Vagina (tissue), 2 donors: ENCODE results near the gene ARHGEF28. TPM values are rescaled to one million over a fixed set of nuclear protein-coding genes. Genes with fewer than 3 reads are reported as not detected.
A peak's percentile ranks its signal among the peaks of the same experiment; 100 is the strongest.

ENCODE experiments used
- DNase-seq, 2 donors: peaks; one replicate each; pipeline ENCODE4 v3.0.0-alpha.2; 2017; ENCODE audit errors: extremely low spot score in 2 of 2
- H3K27ac ChIP-seq: fragments of 200-600 bp; sonication (generic); one replicate; pipeline ENCODE4 v1.5.1; 2019
- H3K27me3 ChIP-seq: fragments of 200-600 bp; sonication (generic); one replicate; pipeline ENCODE4 v1.5.1; 2019
- H3K36me3 ChIP-seq, 2 donors: fragments of 200-600 bp; sonication (generic); one replicate each; pipeline ENCODE4 v1.5.1; 2017 to 2019
- H3K4me1 ChIP-seq: fragments of 200-600 bp; sonication (generic); one replicate; pipeline ENCODE4 v1.5.1; 2019
- H3K4me3 ChIP-seq, 2 donors: fragments of 200-600 bp; sonication (generic); 1 replicate in 1 of 2; 2 replicates in 1 of 2; pipeline ENCODE4 v1.5.1; 2016 to 2019
- H3K9me3 ChIP-seq: fragments of 200-600 bp; sonication (generic); one replicate; pipeline ENCODE4 v1.5.1; 2019
- CTCF ChIP-seq, 3 experiments: fragments of 450-650 bp in 2 of 3; fragments of 200-600 bp in 1 of 3; sonication (generic) in 1 of 3; IDR thresholded peaks; one replicate each; pipeline ENCODE4 v1.5.1; 2017 to 2019; ENCODE audit warnings: antibody characterized with exemption in 3 of 3, mild to moderate bottlenecking in 2 of 3, moderate library complexity in 2 of 3
- POLR2A ChIP-seq, 2 donors: fragments of 450-650 bp; IDR thresholded peaks; one replicate each; pipeline ENCODE4 v1.6.1; 2017; ENCODE audit warnings: antibody characterized with exemption in 2 of 2, mild to moderate bottlenecking in 2 of 2, moderate library complexity in 2 of 2
- POLR2AphosphoS5 ChIP-seq, 2 donors: sonication (generic); formaldehyde crosslinking; IDR thresholded peaks; one replicate each; pipeline ENCODE4 v1.9.0; 2017; ENCODE audit warnings: antibody characterized with exemption in 2 of 2, mild to moderate bottlenecking in 2 of 2, low read depth in 1 of 2; ENCODE audit not compliant: insufficient read depth in 1 of 2
- intact Hi-C: fragments of 100-400 bp; cut with DNase I; formaldehyde crosslinking; loops from one replicate; pipeline ENCODE4 v1.15.1; 2023
- total RNA-seq: library from RNA; depleted of rRNA; stranded (reverse); fragments of >200 nt; gene quantifications from one replicate; pipeline ENCODE4 v1.2.3, GENCODE V29; 2016

Gene ARHGEF28
- total RNA-seq, 1 donor from 2014 or later, result 41.0 TPM

DNA sequence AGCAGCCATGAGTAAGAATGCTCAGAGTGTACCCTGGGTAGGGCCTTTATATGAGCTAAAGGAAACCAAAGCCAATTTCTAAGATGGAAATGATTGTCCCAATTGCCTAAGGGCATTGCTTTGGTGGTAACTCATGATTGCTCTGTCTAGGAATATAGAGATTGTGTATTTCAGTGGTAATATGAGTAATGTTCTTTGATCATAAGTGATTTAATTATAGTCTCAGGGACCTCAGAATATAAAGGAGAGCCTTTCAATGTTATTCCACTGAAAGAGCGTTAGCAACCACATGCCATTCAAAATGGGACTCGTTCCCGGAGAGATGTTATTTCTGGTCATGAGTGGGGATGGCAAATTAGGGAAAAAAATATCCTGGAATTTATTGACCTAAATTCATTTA is 340.5 kb downstream of the ARHGEF28 start:
- intact Hi-C loops, result no loop called here
- DNase-seq, result no peak
- Histone ChIP-seq H3K36me3 (no peaks in the 10 kb centered on the region), H3K4me1 (peaks cover 8% of the 10 kb centered on the region), H3K27ac (no peak overlapping the region), H3K4me3 (no peak overlapping the region), H3K9me3 (no peaks in the 10 kb centered on the region), H3K27me3 (no peaks in the 10 kb centered on the region)
- TF ChIP-seq POLR2AphosphoS5 (IDR thresholded peaks at IDR 0.05; ENCODE audit: insufficient read depth in 1 of 2, low read depth in 1 of 2), result no peak
- no peak for TF ChIP-seq POLR2A (IDR thresholded peaks at IDR 0.05)
- no peak for TF ChIP-seq CTCF (IDR thresholded peaks at IDR 0.05)

DNA sequence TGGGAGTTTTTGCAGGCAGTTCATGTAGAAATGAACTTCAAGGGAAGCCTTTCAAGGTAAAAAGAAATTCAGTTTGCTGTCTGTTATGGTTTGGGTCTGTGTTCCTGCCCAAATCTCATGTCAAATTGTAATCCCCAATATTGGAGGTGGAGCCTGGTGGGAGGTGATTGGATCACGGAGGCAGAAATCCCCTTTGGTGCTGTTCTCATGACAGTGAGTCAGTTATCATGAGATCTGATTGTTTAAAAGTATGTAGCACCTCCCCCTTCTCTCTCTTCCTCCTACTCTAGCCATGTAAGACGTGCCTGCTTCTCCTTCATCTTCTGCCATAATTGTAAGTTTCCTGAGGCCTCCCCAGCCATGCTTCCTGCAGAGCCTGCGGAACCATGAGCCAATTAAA is 341.4 kb downstream of the ARHGEF28 start:
- no peak overlapping the region for H3K27ac ChIP-seq

GRCh38 chr5:73968246-73968645 is 342.2 kb downstream of the ARHGEF28 start:
- TF ChIP-seq POLR2AphosphoS5 (IDR thresholded peaks at IDR 0.05; ENCODE audit: insufficient read depth in 1 of 2, low read depth in 1 of 2) (no peak), POLR2A (IDR thresholded peaks at IDR 0.05) (no peak), CTCF (IDR thresholded peaks at IDR 0.05) (no peak)
- H3K27ac ChIP-seq, result no peak overlapping the region
- intact Hi-C loops, result no loop called here

More for the DNA sequence above, 341.4 kb downstream of the ARHGEF28 start:
- H3K4me3 ChIP-seq, result no peak overlapping the region
- intact Hi-C loops, result no loop called here
- peaks cover 8% of the 10 kb centered on the region for H3K4me1 ChIP-seq
- H3K9me3 ChIP-seq, result no peaks in the 10 kb centered on the region
- TF ChIP-seq CTCF (IDR thresholded peaks at IDR 0.05), result no peak
- TF ChIP-seq POLR2AphosphoS5 (IDR thresholded peaks at IDR 0.05; ENCODE audit: insufficient read depth in 1 of 2, low read depth in 1 of 2), result no peak
- no peak for TF ChIP-seq POLR2A (IDR thresholded peaks at IDR 0.05)
- no peak for DNase-seq
- H3K27me3 ChIP-seq, result no peaks in the 10 kb centered on the region
- no peaks in the 10 kb centered on the region for H3K36me3 ChIP-seq

GRCh38 chr5:73968729-73969128 is 342.7 kb downstream of the ARHGEF28 start:
- intact Hi-C loops, result no loop called here
- Histone ChIP-seq H3K27ac (no peak overlapping the region), H3K4me3 (no peak overlapping the region), H3K27me3 (no peaks in the 10 kb centered on the region), H3K36me3 (no peaks in the 10 kb centered on the region), H3K9me3 (no peaks in the 10 kb centered on the region), H3K4me1 (peaks cover 8% of the 10 kb centered on the region)
- no peak for TF ChIP-seq POLR2A (IDR thresholded peaks at IDR 0.05)
- TF ChIP-seq CTCF (IDR thresholded peaks at IDR 0.05), result no peak
- no peak for TF ChIP-seq POLR2AphosphoS5 (IDR thresholded peaks at IDR 0.05; ENCODE audit: insufficient read depth in 1 of 2, low read depth in 1 of 2)
- peak in 1 of 2 donors; percentile 54 for DNase-seq

More at GRCh38 chr5:73968246-73968645, 342.2 kb downstream of the ARHGEF28 start:
- H3K4me3 ChIP-seq, result no peak overlapping the region
- no peaks in the 10 kb centered on the region for H3K9me3 ChIP-seq
- no peaks in the 10 kb centered on the region for H3K27me3 ChIP-seq
- no peaks in the 10 kb centered on the region for H3K36me3 ChIP-seq
- no peak for DNase-seq
- H3K4me1 ChIP-seq, result peaks cover 8% of the 10 kb centered on the region

DNA sequence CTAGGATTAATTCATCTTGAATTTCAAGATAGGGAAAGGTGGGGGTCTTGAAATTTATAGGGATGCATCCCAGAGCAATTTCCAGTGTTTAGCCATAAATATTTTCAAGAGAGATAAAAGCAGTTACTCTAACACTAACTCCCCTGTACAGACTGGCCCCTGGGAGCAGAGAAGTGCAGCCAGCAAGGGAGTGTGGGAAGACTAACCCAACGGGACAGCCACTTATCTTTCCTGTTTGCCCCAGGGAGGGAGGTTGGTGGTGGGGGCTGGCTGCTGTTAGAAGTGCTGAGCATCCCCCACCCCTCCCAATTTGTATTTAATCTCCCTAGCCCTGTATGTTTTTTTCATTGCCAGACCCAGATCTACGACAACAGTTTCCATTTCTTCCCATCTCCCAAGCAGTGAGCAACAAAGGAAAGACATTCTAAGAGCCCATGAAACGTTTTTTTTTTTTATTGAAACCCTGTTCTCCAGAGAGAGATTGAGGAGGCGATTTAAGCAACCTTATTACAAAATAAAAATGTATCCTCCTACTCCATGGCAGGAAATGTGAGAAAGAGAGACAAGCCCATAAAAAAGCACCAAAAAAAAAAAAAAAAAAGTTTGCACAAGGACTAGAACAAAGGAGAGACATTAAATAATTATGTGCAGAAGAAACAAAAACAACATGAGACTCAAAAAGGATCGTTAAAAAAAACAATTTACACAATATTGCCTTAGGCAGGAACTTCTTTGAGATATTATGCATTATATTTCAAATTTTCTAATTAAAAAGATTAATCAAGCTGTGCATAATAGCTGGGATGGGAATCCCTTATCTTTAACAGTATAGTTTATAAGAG is 343.4 kb downstream of the ARHGEF28 start:
- H3K27ac ChIP-seq, result no peak overlapping the region
- DNase-seq, result peak in 1 of 2 donors; percentile 71
- peaks cover 8% of the 10 kb centered on the region for H3K4me1 ChIP-seq
- TF ChIP-seq CTCF (IDR thresholded peaks at IDR 0.05), result no peak
- TF ChIP-seq POLR2A (IDR thresholded peaks at IDR 0.05), result no peak
- no peak for TF ChIP-seq POLR2AphosphoS5 (IDR thresholded peaks at IDR 0.05; ENCODE audit: insufficient read depth in 1 of 2, low read depth in 1 of 2)
- H3K4me3 ChIP-seq, result no peak overlapping the region
- intact Hi-C loops, result no loop called here
- no peaks in the 10 kb centered on the region for H3K36me3 ChIP-seq
- no peaks in the 10 kb centered on the region for H3K27me3 ChIP-seq
- no peaks in the 10 kb centered on the region for H3K9me3 ChIP-seq
